Hepatocyte (in vitro differentiated cells): ENCODE measurements around the gene PCDH8. TPM values are rescaled to one million over a fixed set of nuclear protein-coding genes. Genes with fewer than 3 reads are reported as not detected.
A peak's percentile ranks its signal among the peaks of the same experiment; 100 is the strongest.

ENCODE experiments used
- DNase-seq: peaks from one replicate; pipeline ENCODE4 v3.0.0-alpha.2; 2016; ENCODE audit warnings: low spot score
- H2AFZ ChIP-seq: fragments of 200-600 bp; sonication (generic); 2 replicates; pipeline ENCODE4 v1.6.0; 2016; ENCODE audit warnings: antibody characterized with exemption, mild to moderate bottlenecking
- H3K27ac ChIP-seq: fragments of 200-600 bp; sonication (generic); 2 replicates; pipeline ENCODE4 v1.5.1; 2016; ENCODE audit warnings: mild to moderate bottlenecking
- H3K27me3 ChIP-seq: fragments of 200-600 bp; sonication (generic); 2 replicates; pipeline ENCODE4 v1.6.1; 2016
- H3K36me3 ChIP-seq: fragments of 200-600 bp; sonication (generic); replicated peaks from 2 replicates; pipeline ENCODE4 v1.5.1; 2016; ENCODE audit warnings: low read depth; ENCODE audit not compliant: insufficient read depth
- H3K4me1 ChIP-seq: fragments of 200-600 bp; sonication (generic); 2 replicates; pipeline ENCODE4 v1.5.1; 2016; ENCODE audit warnings: mild to moderate bottlenecking, moderate library complexity; ENCODE audit not compliant: insufficient read depth
- H3K4me2 ChIP-seq: fragments of 200-600 bp; sonication (generic); 2 replicates; pipeline ENCODE4 v1.6.0; 2016
- H3K4me3 ChIP-seq: fragments of 200-600 bp; sonication (generic); 2 replicates; pipeline ENCODE4 v1.5.1; 2016; ENCODE audit warnings: mild to moderate bottlenecking
- H3K79me2 ChIP-seq: fragments of 200-600 bp; sonication (generic); 2 replicates; pipeline ENCODE4 v1.6.0; 2017; ENCODE audit warnings: mild to moderate bottlenecking
- H3K9me2 ChIP-seq: fragments of 200-600 bp; sonication (generic); replicated peaks from 2 replicates; pipeline ENCODE4 v1.6.0; 2017; ENCODE audit warnings: mild to moderate bottlenecking; ENCODE audit not compliant: insufficient read depth
- H3K9me3 ChIP-seq: fragments of 200-600 bp; sonication (generic); 2 replicates; pipeline ENCODE4 v1.5.1; 2016; ENCODE audit warnings: low read depth, mild to moderate bottlenecking
- H4K20me1 ChIP-seq: fragments of 200-600 bp; sonication (generic); 2 replicates; pipeline ENCODE4 v1.6.0; 2016; ENCODE audit warnings: mild to moderate bottlenecking; ENCODE audit not compliant: insufficient read depth, poor library complexity, severe bottlenecking
- EZH2 ChIP-seq: fragments of 200-600 bp; sonication (generic); IDR thresholded peaks from 2 replicates; pipeline ENCODE4 v1.6.1; 2016; ENCODE audit warnings: antibody characterized with exemption, mild to moderate bottlenecking, borderline replicate concordance
- EZH2phosphoT487 ChIP-seq: fragments of 200-600 bp; sonication (generic); IDR thresholded peaks from one replicate; pipeline ENCODE4 v1.6.1; 2018; ENCODE audit warnings: antibody characterized with exemption, mild to moderate bottlenecking, low read depth, moderate library complexity; ENCODE audit not compliant: unreplicated experiment, severe bottlenecking
- WGBS: methylation state at CpG from one replicate; pipeline ENCODE4 v1.1.6; 2016; ENCODE audit warnings: low lambda C conversion rate; ENCODE audit errors: missing lambda C conversion rate; 5-methylcytosine and 5-hydroxymethylcytosine counted together
- polyA plus RNA-seq: library from polyadenylated mRNA; unstranded; fragments of >200 nt; fragmentation: Nextera tagmentation; extraction: Ambion mirVana; gene quantifications from 2 replicates; pipeline ENCODE4 v1.2.1, GENCODE V29; 2016
- total RNA-seq: library from RNA; depleted of rRNA; stranded (reverse); fragments of >200 nt; gene quantifications from 2 replicates; pipeline ENCODE4 v1.2.3, GENCODE V29; 2014
- TF ChIP-seq, protein P1 (sequence below): fragments of 200-600 bp; sonication (generic); IDR thresholded peaks from 2 replicates; pipeline ENCODE4 v1.5.1; 2016; ENCODE audit warnings: antibody characterized with exemption, mild to moderate bottlenecking; ENCODE audit not compliant: poor library complexity

PCDH8 gene
- total and polyA plus RNA-seq, 2 experiments from 2014 or later = 0.19 to 0.37 TPM

DNA sequence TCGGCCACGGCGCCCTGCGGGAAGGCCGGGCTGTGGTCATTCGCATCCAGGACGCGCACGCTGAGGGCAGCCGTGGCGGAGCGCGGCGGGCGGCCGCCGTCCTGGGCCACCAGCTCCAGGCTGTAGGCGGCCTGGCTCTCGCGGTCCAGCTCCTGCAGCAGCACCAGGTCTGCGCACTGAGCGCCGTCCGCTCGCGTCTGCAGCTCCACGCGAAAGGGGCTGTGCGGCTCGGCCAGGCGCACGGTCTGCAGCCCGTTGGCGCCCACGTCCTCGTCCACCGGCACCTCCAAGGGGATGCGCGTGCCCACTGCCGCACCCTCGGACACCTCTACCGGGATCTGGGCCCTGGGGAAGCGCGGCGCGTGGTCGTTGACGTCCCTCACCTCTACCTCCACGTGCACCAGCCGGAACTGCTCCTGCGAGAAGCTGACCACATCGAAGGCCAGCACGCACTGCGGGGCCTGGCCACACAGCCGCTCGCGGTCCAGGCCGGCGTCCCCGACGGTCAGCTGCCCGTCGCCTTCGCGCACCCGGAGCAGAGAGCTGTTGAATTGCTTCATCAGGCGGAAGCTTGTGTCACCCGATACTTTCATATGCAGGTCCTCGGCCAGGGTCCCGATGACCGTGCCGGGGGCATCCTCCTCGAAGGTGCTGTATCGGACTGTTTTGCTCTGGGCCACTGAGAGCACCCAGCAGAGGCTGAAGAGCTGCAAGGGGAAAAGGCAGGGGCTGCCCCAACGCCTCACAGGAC, 583 bp downstream of the PCDH8 start:
- WGBS = 20% methylated on average over 70 of the region's 75 CpGs
- no peak for DNase-seq

DNA sequence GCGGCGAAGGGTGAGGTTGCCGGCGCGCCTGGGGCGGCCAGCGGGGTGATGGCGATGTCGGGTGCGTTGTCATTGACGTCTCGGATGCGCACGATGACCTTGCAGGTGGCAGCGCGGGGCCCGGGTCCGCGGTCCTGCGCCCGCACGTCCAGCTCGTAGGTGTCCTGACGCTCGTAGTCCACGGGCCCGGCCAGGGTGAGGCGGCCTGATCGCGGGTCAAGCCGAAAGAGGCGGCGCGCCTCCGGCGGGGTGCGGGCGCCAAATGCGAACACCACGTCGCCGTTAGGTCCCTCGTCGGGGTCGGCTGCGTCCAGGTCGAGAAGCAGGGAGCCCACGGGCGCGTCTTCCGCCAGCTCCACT, 1.1 kb downstream of the PCDH8 start:
- no peaks in the 10 kb centered on the region for H3K36me3 ChIP-seq
- no peak overlapping the region for H3K27ac ChIP-seq
- H2AFZ ChIP-seq = no peak overlapping the region
- H3K27me3 ChIP-seq = peaks cover 79% of the 10 kb centered on the region
- H3K79me2 ChIP-seq = no peaks in the 10 kb centered on the region
- no peaks in the 10 kb centered on the region for H3K9me2 ChIP-seq
- H3K4me2 ChIP-seq = peak overlapping the region; percentile 89
- TF ChIP-seq EZH2phosphoT487 (no peak), EZH2 (peak; percentile 51)
- TF ChIP-seq, protein P1, sequence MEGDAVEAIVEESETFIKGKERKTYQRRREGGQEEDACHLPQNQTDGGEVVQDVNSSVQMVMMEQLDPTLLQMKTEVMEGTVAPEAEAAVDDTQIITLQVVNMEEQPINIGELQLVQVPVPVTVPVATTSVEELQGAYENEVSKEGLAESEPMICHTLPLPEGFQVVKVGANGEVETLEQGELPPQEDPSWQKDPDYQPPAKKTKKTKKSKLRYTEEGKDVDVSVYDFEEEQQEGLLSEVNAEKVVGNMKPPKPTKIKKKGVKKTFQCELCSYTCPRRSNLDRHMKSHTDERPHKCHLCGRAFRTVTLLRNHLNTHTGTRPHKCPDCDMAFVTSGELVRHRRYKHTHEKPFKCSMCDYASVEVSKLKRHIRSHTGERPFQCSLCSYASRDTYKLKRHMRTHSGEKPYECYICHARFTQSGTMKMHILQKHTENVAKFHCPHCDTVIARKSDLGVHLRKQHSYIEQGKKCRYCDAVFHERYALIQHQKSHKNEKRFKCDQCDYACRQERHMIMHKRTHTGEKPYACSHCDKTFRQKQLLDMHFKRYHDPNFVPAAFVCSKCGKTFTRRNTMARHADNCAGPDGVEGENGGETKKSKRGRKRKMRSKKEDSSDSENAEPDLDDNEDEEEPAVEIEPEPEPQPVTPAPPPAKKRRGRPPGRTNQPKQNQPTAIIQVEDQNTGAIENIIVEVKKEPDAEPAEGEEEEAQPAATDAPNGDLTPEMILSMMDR = no peak
- H3K4me1 ChIP-seq = peaks cover 12% of the 10 kb centered on the region
- no peaks in the 10 kb centered on the region for H4K20me1 ChIP-seq
- H3K9me3 ChIP-seq = no peaks in the 10 kb centered on the region
- DNase-seq = no peak
- 10% methylated on average over 47 of the region's 51 CpGs for WGBS
- no peak overlapping the region for H3K4me3 ChIP-seq

More for the DNA sequence above, 583 bp downstream of the PCDH8 start:
- Histone ChIP-seq H3K9me2 (no peaks in the 10 kb centered on the region), H3K9me3 (no peaks in the 10 kb centered on the region), H3K4me3 (no peak overlapping the region), H3K27me3 (peaks cover 74% of the 10 kb centered on the region), H3K27ac (no peak overlapping the region), H3K79me2 (no peaks in the 10 kb centered on the region), H3K4me1 (peaks cover 13% of the 10 kb centered on the region), H4K20me1 (no peaks in the 10 kb centered on the region), H3K36me3 (no peaks in the 10 kb centered on the region), H3K4me2 (peak overlapping the region; percentile 89), H2AFZ (no peak overlapping the region)
- TF ChIP-seq, protein P1 = no peak
- no peak for TF ChIP-seq EZH2phosphoT487
- TF ChIP-seq EZH2 = peak; percentile 29

DNA sequence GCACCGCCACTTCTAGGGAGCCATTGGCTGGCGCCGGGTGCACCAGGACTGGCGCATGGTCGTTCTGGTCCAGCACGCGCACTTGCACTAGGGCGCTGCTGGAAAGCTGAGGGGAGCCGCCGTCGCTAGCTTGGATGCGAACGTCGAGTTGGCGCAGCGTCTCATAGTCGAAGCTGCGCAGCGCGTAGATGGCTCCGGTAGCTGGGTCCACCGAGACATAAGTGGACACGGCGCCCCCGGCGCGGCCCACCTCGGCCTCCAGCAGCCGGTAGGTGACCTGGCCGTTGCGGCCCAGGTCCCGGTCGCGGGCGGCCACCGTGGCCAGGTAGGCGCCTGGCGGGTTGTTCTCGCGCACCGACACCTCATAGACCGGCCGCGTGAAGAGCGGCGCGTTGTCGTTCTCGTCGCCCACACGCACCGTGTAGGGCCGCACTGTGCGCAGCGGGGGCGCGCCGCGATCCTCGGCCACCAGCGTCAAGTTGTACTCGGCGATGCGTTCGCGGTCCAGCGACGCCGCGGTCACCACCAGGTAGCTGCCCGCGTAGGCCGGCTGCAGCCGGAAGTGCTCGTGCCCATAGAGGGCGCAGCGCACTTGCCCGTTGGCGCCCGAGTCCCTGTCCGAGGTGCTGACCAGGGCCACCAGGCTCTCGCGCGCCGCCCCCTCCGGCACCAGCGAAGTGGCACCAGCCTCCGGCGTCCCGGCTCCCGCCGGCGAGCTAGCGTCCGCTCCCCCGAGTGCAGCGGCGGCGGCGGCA, 1.7 kb downstream of the PCDH8 start:
- Histone ChIP-seq H3K27me3 (peaks cover 79% of the 10 kb centered on the region), H3K4me3 (no peak overlapping the region), H3K4me1 (peaks cover 7% of the 10 kb centered on the region), H3K27ac (no peak overlapping the region), H3K9me3 (no peaks in the 10 kb centered on the region), H3K36me3 (no peaks in the 10 kb centered on the region), H3K79me2 (no peaks in the 10 kb centered on the region), H3K9me2 (no peaks in the 10 kb centered on the region), H2AFZ (no peak overlapping the region), H4K20me1 (no peaks in the 10 kb centered on the region), H3K4me2 (peak overlapping the region; percentile 89)
- peak; percentile 84 for DNase-seq
- TF ChIP-seq EZH2 (no peak), EZH2phosphoT487 (no peak)
- TF ChIP-seq, protein P1 = peak; percentile 65
- WGBS = 10% methylated on average over 88 of the region's 100 CpGs
